HG02981 (cell line): ENCODE results near the gene PRTFDC1.
"Not testable (repeated sequence)": the region's sequence is repeated elsewhere in the genome, so short reads cannot be mapped to it uniquely, and the experiment has no call there.

Experiments used
- ATAC-seq: cut with Tn5 transposase; IDR thresholded peaks from one replicate; pipeline ENCODE4 v1.9.1; 2021; ENCODE audit warnings: mild to moderate bottlenecking, moderate library complexity; ENCODE audit not compliant: unreplicated experiment

The PRTFDC1 gene

GRCh38 chr10:24935504-24936292 is 16.7 kb downstream of the PRTFDC1 start:
- ATAC-seq, result no peak

- no peak for ATAC-seq
Observed at GRCh38 chr10:24931236-24931635, 21.2 kb downstream of the PRTFDC1 start.

DNA sequence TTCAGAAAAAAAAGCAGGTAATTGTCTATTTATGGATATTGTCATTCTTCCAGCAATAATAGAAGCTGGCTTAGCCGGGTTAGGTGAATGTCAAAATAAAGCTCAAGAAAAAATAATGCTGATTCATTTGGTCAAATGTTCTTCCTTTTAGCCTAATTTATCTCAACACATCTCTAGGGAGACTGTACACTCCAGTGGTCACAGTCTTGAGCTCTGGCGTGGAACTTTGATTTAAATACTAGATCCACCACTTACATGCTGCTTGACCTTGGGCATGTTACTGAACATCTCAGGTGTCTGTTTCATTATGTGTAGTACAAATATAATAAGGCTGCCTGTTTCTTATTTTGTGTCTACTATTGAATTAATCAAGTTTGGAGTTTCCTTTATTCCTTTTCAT is 22.0 kb downstream of the PRTFDC1 start:
- ATAC-seq, result peak; percentile 62

DNA sequence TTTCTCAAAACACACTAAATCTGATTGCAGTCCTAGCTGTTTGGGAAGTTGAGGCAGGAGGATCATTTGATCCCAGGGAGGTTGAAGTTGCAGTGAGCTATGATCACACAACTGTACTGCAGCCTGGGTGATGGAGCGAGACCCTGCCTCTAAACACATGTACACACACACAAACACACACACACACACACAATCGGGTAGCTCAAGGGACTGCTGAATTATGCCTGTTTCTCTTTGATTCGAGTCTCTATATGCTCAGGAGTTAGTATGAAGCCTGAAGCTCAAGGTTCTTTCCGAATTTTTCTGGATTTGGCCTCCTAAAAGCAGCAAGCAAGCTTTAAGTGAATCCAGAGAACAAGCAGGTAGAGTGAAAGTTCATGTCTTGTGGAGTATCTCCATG is 22.5 kb downstream of the PRTFDC1 start:
- peak; percentile 11 for ATAC-seq

GRCh38 chr10:24929056-24929544 is 23.3 kb downstream of the PRTFDC1 start:
- ATAC-seq, result peak; percentile 49

- no peak for ATAC-seq
Observed at GRCh38 chr10:24928163-24928562, 24.2 kb downstream of the PRTFDC1 start.

GRCh38 chr10:24926557-24926956 is 25.8 kb downstream of the PRTFDC1 start:
- no peak for ATAC-seq

- ATAC-seq, result no peak
Observed at GRCh38 chr10:24925799-24926198, 26.6 kb downstream of the PRTFDC1 start.

DNA sequence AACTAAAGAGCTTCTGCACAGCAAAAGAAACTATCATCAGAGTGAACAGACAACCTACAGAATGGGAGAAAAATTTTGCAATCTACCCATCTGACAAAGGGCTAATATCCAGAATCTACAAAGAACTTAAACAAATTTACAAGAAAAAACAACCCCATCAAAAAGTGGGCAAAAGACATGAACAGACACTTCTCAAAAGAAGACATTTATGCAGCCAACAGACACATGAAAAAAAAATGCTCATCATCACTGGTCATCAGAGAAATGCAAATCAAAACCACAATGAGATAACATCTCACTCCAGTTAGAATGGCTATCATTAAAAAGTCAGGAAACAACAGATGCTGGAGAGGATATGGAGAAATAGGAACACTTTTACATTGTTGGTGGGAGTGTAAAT is 27.9 kb downstream of the PRTFDC1 start:
- not testable (repeated sequence) for ATAC-seq

DNA sequence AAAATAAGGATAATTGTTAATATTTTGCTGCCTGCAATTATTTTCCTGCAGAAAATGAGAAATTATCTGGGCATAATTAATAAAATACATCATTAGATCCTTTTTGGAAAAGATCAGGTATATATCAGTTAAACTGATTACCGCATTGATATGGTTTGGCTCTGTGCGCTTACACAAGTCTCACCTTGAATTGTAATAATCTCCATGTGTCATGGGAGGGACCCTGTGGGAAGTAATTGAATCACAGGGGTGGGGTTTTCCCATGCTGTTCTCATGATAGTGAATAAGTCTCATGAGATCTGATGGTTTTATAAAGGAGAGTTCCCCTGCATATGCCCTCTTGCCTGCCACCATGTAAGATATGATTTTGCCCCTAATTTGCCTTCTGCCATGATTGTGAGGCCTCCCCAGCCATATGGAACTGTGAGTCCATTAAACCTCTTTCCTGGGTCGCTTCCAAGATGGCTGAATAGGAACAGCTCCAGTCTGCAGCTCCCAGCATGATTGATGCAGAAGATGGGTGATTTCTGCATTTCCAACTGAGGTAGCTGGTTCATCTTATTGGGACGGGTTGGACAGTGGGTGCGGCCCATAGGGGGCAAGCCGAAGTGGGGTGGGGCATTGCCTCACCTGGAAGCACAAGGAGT is 30.1 kb downstream of the PRTFDC1 start:
- ATAC-seq, result not testable (repeated sequence)

GRCh38 chr10:24920907-24921881 is 31.2 kb downstream of the PRTFDC1 start:
- ATAC-seq, result peak; percentile 77

DNA sequence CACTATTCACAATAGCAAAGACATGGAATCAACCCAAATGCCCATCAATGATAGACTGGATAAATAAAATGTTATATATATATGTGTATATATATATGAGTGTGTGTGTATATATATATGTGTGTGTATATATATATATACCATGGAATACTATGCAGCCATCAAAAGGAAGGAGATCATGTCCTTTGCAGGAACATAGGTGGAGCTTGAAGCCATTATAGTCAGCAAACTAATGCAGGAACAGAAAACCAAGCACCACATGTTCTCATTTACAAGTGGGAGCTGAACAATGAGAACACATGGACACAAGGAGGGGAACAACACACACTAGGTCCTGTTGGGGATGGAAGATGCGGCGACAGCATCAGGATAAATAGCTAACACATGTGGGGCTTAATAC is 32.2 kb downstream of the PRTFDC1 start:
- not testable (repeated sequence) for ATAC-seq

- not testable (repeated sequence) for ATAC-seq
Observed at GRCh38 chr10:24919629-24920028, 32.8 kb downstream of the PRTFDC1 start.

GRCh38 chr10:24917979-24918378 is 34.4 kb downstream of the PRTFDC1 start:
- ATAC-seq, result no peak

DNA sequence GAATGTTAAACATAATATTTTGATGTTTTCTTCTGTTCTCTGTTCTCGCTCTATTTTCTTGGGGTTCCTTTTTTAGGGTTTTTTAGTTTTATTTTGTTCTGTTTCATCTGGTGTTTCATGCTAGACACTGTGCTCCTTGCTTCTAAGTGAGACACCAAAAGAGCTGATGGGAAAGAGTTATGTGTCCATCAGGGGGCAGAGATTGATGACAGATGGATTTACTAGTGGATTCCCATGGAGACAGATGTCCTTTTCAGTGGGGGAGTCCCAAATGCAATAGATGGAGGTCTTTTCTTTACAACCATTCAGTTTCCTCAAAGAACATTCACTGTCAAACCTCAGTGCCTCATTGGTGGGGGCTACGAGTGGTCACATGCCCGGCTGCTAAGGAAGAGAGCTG is 34.9 kb downstream of the PRTFDC1 start:
- ATAC-seq, result no peak

- ATAC-seq, result no peak
Observed at GRCh38 chr10:24916365-24916764, 36.0 kb downstream of the PRTFDC1 start.

DNA sequence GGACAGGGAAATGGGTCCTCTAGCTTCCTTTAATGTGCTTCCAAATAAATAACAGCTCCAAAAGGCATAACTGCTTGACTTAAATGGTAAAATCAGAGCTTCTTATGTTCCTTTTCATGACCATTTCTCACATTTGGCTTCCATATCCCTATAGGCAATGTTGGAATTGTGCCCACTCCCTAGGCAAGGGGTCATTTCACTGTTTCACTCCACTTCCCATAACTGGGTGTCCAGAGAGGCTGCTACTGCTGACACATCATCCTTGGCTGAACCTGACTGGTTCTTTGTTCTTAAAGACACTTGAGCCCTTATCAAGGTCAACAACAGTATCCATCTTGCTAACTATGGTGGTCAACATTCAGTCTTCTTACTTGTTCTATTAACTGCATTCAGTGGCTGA is 37.1 kb downstream of the PRTFDC1 start:
- no peak for ATAC-seq

- no peak for ATAC-seq
Observed at GRCh38 chr10:24914148-24914547, 38.3 kb downstream of the PRTFDC1 start.

DNA sequence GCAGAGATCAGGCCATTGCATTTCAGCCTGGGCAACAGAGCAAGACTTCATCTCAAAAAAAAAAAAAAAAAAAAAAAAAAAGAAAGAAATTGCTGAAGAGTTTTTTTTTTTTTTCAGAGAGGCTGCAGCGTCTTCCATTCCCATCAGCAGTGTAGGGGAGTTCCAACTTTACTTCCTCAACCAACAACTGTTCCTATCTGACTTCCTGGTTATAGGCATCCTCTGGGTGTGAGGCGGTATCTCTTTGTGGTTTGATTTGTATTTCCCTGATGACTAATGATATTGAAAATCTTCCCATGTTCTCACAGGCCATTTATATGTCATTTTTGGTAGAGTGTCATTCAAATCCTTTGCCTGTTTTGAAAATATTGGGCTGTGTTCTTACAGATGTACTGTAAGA is 40.2 kb downstream of the PRTFDC1 start:
- ATAC-seq, result no peak

GRCh38 chr10:24911029-24911428 is 41.4 kb downstream of the PRTFDC1 start:
- no peak for ATAC-seq

DNA sequence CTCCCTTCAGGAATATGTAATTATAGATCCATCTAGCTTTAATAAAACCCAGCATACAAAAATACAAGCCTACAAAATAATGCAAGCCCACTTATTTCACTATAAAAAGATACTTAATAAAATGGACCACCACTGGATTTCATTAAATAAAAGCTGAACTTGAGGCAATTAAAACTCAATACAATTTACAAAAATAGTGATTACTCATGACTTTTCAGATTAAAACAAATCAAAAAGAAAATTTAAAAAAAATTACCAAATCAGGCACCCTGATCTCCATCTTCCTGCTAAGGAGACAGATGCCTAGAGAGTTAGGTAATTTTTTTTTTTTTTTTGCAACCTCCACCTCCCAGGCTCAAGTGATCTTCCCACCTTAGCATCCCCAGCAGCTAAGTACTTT is 41.8 kb downstream of the PRTFDC1 start:
- no peak for ATAC-seq
